GM12801 (cell line): ENCODE results near the gene RNF182.

Experiments used
- TF ChIP-seq, protein P1 (sequence below): IDR thresholded peaks from one replicate; pipeline ENCODE4 v1.5.1; 2011; ENCODE audit warnings: control low read depth; ENCODE audit not compliant: insufficient read length; ENCODE audit errors: extremely low read depth

RNF182 gene

DNA sequence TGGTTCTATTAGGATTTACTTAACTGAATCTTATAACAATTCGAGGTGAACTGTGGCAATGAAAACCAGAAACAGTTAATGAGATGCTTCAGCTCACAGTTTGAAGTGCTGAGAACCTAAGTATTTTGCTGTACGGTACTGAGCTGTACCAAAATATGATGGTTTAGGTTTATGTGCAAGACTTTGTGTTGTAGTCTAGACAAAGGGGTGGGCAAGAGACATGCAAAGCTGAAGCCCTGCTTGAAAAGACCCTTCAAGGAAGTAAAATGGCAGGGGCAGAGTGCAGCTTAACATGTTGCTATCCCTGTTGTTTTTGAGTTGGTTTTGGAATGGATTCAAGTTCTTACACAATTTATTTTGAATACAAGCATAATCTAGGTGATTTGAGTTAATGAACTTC lies 54.0 kb downstream of the RNF182 start:
- TF ChIP-seq, protein P1, sequence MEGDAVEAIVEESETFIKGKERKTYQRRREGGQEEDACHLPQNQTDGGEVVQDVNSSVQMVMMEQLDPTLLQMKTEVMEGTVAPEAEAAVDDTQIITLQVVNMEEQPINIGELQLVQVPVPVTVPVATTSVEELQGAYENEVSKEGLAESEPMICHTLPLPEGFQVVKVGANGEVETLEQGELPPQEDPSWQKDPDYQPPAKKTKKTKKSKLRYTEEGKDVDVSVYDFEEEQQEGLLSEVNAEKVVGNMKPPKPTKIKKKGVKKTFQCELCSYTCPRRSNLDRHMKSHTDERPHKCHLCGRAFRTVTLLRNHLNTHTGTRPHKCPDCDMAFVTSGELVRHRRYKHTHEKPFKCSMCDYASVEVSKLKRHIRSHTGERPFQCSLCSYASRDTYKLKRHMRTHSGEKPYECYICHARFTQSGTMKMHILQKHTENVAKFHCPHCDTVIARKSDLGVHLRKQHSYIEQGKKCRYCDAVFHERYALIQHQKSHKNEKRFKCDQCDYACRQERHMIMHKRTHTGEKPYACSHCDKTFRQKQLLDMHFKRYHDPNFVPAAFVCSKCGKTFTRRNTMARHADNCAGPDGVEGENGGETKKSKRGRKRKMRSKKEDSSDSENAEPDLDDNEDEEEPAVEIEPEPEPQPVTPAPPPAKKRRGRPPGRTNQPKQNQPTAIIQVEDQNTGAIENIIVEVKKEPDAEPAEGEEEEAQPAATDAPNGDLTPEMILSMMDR: no peak

DNA sequence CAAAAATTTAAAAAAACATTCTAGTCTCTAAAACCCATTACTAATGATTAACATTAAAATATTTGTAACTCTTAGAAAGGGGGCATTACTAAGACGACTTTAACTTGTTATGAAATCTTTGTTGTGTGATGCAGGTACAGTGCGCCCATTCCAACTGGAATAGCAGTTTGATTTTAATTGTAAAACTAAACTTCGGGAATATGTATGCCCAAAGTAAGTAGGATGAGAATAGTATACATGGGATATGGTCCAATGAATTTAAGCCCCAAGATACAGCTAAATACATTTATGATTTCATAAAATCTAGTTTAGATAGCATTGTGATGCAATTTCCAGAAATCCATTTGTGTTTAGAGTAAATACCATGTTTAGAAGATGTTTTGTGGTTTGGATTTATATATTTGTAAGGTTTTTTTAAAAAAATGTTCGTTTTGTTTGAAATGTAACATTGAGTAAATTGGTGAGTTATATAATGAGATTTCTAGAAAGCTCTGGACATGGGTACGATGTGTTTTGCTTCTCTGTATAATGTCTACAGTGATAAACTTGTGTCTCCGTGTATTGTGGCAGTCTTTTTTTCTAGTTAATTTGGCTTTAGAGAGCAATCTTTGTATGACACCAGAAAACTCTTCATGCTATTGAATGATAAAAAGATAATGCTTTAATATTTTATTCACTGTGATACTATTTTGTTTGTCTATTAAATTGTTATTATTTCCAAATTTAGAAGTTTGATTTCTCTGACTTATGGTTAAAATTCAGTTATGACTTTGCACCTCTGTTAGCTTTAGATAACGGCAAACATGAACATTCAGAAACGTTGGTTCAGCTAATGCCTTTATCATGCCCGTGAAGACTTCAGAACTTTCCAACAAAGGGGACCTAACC lies 54.8 kb downstream of the RNF182 start:
- TF ChIP-seq, protein P1: no peak

DNA sequence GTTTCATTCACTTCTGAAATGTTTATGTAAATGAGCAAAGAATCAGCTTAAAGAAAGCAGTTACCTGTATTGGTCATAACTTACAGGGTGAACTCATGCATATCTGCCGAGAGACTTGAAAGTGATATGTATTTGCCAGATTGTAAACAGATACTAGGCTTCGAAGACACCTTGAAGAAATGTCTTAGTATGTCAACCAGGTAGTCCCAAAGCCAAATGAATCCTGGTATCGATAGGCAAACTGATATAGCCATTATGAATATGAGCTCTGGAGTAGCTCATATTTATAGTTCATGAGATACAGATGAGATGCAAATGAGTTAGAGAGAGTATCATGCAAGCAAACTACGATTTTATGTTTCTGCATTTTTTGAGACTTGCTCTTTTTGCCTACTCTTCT lies 55.8 kb downstream of the RNF182 start:
- TF ChIP-seq, protein P1: no peak

DNA sequence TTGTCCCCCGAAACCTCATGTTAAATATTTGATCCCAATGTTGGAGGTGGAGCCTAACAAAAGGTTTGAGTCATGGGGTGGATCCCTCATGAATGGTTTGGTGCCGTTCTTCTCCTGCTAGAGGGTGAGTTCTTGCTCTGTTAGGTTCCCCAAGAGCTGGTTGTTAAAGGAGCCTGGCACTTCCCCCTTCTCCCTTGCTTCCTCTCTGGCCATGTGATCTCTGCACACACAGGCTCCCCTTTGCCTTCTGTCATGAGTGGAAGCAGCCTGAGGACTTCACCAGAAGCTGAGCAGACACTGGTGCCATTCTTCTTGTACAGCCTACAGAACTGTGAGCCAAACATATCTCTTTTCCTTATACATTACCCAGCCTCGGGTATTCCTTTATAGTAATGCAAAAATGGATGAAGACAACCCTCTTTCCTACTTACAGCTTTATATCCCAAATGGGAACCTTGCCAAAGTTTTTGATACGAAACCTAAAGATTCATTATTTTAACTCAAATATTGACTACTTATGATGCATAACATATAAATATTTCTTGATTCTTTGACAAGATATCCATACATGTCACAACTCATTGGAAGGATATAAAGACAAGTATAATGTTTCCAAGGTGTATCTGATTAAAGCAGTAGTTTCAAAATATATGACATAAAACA lies 61.0 kb downstream of the RNF182 start:
- TF ChIP-seq, protein P1: no peak

DNA sequence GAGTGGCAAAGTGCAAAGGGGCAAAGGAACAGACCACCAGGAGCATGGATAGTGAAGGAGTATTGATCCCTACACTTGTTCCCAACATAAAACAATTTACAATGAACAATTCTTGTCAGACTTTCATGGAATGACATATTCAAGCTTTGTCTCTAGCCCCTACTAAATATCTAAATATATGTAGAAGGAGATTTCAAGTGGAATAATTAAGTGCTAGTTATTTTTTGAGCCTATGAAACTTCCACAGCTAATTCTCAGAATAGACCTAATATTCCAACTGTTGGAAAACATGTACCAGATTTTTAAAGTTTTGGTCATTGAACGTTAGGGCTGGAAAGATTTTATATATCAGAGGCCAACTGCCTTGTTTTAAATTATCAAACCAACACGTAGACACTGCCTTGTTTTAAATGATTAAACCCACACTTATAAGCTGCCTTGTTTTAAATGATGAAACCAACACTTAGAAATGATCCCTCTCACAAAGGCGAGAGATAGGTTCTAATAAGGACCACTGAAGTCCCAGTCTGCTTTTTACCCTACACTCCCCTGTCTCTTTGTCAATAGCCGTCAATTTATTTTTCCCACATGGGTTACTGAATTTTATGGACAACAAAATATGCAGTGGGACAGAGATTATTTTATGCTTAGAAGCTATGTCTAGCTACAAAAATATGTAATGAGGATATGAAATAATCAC lies 62.1 kb downstream of the RNF182 start:
- TF ChIP-seq, protein P1: no peak

DNA sequence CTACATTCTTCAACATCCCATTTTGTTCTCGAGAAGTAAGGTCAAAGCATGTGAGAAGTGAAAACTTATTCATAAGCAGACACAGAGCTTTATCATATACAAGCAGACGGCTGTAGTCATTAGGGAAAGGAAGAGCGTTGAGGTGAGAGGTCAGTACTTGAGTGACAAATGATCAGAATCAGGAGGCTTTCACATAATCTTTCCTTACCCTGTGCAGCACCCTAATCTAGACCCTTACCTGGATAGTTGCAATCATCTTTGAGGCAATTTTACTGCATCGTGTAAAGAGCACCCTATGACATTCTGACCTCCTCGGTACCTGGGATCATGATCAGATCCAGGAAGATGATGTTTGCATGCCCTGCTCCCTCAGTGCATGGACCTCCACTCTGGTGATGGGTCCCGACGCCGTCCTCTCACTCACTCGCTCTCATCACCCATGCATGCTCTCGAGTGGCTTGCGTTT lies 62.7 kb downstream of the RNF182 start:
- TF ChIP-seq, protein P1: no peak

DNA sequence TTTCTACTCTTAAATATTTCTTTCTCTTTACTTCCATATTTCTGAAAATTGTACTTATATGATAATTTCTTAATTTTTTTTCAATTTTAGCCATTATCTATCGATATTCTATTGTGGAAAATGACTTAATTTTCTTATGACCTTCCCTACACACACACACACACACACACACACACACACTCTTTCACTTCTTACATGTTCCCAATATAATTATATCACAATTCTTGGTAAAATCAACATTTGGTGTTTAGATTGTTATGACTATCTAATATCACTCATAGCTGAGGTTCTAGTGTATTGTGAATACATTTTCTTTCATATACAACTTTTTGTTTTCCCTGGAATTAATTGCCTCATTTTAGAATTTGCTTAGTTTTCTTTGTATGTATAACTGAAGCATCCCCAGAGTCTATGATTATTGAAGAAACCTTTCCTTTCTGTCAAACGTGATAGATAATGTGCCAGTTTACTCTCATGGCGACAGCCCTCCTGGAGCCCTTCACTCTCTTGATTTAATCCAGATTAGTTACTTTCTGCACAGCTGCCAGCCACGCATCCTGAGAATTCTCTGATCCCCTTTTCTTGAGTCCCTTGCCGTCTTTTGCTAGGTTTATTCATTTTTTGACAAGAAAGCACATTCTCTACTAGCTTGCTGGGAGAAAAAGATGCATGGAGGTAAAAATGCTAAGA lies 63.4 kb downstream of the RNF182 start:
- TF ChIP-seq, protein P1: no peak
